Stimulated activated CD8-positive, alpha-beta memory T cell treated with anti-CD3 and anti-CD28 coated beads, Interleukin-7, amount 100 ng/mL, for 1 hour (primary cell): ENCODE measurements around the gene SVOP.
"Not testable (repeated sequence)": the region's sequence is repeated elsewhere in the genome, so short reads cannot be mapped to it uniquely, and the experiment has no call there.

Experiments used
- DNase-seq, 2 donors: peaks; one replicate each; pipeline ENCODE4 v3.0.0-alpha.2; 2020; ENCODE audit warnings: low read depth in 2 of 2

The SVOP gene

GRCh38 chr12:109020796-109021380 lies at the start of gene SVOP:
TSS of gene SVOP (minus strand) at chr12:109021068. CDS start at chr12:109020868, 200 bp downstream.
- DNase-seq, result no peak

GRCh38 chr12:109069307-109070271 lies 48.7 kb upstream of the SVOP start:
- DNase-seq, result no peak

- DNase-seq, result no peak
Measured at GRCh38 chr12:109065853-109066193, 45.0 kb upstream of the SVOP start.

GRCh38 chr12:109065154-109065852 lies 44.4 kb upstream of the SVOP start:
- no peak for DNase-seq

- no peak for DNase-seq
Measured at GRCh38 chr12:109064143-109064542, 43.3 kb upstream of the SVOP start.

- DNase-seq, result no peak
Measured at GRCh38 chr12:109058773-109059172, 37.9 kb upstream of the SVOP start.

- DNase-seq, result no peak
Measured at GRCh38 chr12:109057376-109057775, 36.5 kb upstream of the SVOP start.

GRCh38 chr12:109056891-109057290 lies 36.0 kb upstream of the SVOP start:
- no peak for DNase-seq

- no peak for DNase-seq
Measured at GRCh38 chr12:109054520-109054919, 33.7 kb upstream of the SVOP start.

- not testable (repeated sequence) for DNase-seq
Measured at GRCh38 chr12:109054124-109054513, 33.3 kb upstream of the SVOP start.

- no peak for DNase-seq
Measured at GRCh38 chr12:109053382-109054123, 32.7 kb upstream of the SVOP start.

GRCh38 chr12:109052414-109053323 lies 31.8 kb upstream of the SVOP start, which contains the start of gene USP30:
TSS of gene USP30 (plus strand) at chr12:109052576. CDS start at chr12:109052679, 103 bp downstream.
- peak; percentile 72 to 73 for DNase-seq

GRCh38 chr12:109052097-109052413 lies 31.2 kb upstream of the SVOP start:
- no peak for DNase-seq

GRCh38 chr12:109049794-109050193 lies 28.9 kb upstream of the SVOP start:
- DNase-seq, result not testable (repeated sequence)

GRCh38 chr12:109048706-109049105 lies 27.8 kb upstream of the SVOP start:
- DNase-seq, result not testable (repeated sequence)

- no peak for DNase-seq
Measured at GRCh38 chr12:109047081-109047805, 26.4 kb upstream of the SVOP start.

- no peak for DNase-seq
Measured at GRCh38 chr12:109044241-109044640, 23.4 kb upstream of the SVOP start.

- no peak for DNase-seq
Measured at GRCh38 chr12:109036975-109037374, 16.1 kb upstream of the SVOP start.

GRCh38 chr12:109033239-109034196 lies 12.7 kb upstream of the SVOP start:
- no peak for DNase-seq
